ENCODE results near the gene BTD.

Gene BTD

GRCh38 chr3:15631426-15632211, 30.1 kb downstream of the BTD start:
- TF ChIP-seq SIN3A (IDR thresholded peaks at IDR 0.05; ENCODE audit: borderline replicate concordance, insufficient read depth, low read length) (no peak), REST (IDR thresholded peaks at IDR 0.05; ENCODE audit: insufficient read depth in 1 of 2, low read depth in 2 of 2, low read length in 2 of 2) (no peak), POLR2AphosphoS5 (IDR thresholded peaks at IDR 0.05; ENCODE audit: low read depth, low read length) (no peak), FOXP2 (optimal IDR thresholded peaks at IDR 0.05; ENCODE audit: borderline replicate concordance, extremely low read depth, extremely low read length, insufficient read depth) (no peak), TAF1 (IDR thresholded peaks at IDR 0.05; ENCODE audit: borderline replicate concordance, insufficient read depth, low read length) (no peak)

- no peak for TF ChIP-seq SIN3A (IDR thresholded peaks at IDR 0.05; ENCODE audit: borderline replicate concordance, insufficient read depth, low read length)
- no peak for TF ChIP-seq TAF1 (IDR thresholded peaks at IDR 0.05; ENCODE audit: borderline replicate concordance, insufficient read depth, low read length)
- TF ChIP-seq POLR2AphosphoS5 (IDR thresholded peaks at IDR 0.05; ENCODE audit: low read depth, low read length), result no peak
- no peak for TF ChIP-seq REST (IDR thresholded peaks at IDR 0.05; ENCODE audit: insufficient read depth in 1 of 2, low read depth in 2 of 2, low read length in 2 of 2)
- no peak for TF ChIP-seq FOXP2 (optimal IDR thresholded peaks at IDR 0.05; ENCODE audit: borderline replicate concordance, extremely low read depth, extremely low read length, insufficient read depth)
Observed at GRCh38 chr3:15632212-15632580, 30.7 kb downstream of the BTD start.

- TF ChIP-seq REST (IDR thresholded peaks at IDR 0.05; ENCODE audit: insufficient read depth in 1 of 2, low read depth in 2 of 2, low read length in 2 of 2) (no peak), POLR2AphosphoS5 (IDR thresholded peaks at IDR 0.05; ENCODE audit: low read depth, low read length) (no peak), TAF1 (IDR thresholded peaks at IDR 0.05; ENCODE audit: borderline replicate concordance, insufficient read depth, low read length) (no peak), SIN3A (IDR thresholded peaks at IDR 0.05; ENCODE audit: borderline replicate concordance, insufficient read depth, low read length) (no peak), FOXP2 (optimal IDR thresholded peaks at IDR 0.05; ENCODE audit: borderline replicate concordance, extremely low read depth, extremely low read length, insufficient read depth) (no peak)
Observed at GRCh38 chr3:15633159-15633558, 31.6 kb downstream of the BTD start.

GRCh38 chr3:15633766-15634598, 32.4 kb downstream of the BTD start:
- no peak for TF ChIP-seq REST (IDR thresholded peaks at IDR 0.05; ENCODE audit: insufficient read depth in 1 of 2, low read depth in 2 of 2, low read length in 2 of 2)
- no peak for TF ChIP-seq TAF1 (IDR thresholded peaks at IDR 0.05; ENCODE audit: borderline replicate concordance, insufficient read depth, low read length)
- no peak for TF ChIP-seq FOXP2 (optimal IDR thresholded peaks at IDR 0.05; ENCODE audit: borderline replicate concordance, extremely low read depth, extremely low read length, insufficient read depth)
- no peak for TF ChIP-seq SIN3A (IDR thresholded peaks at IDR 0.05; ENCODE audit: borderline replicate concordance, insufficient read depth, low read length)
- TF ChIP-seq POLR2AphosphoS5 (IDR thresholded peaks at IDR 0.05; ENCODE audit: low read depth, low read length), result no peak
